GM12878 (cell line): ENCODE results near the gene GABBR1. TPM values are rescaled to one million over a fixed set of nuclear protein-coding genes. Genes with fewer than 3 reads are reported as not detected.

Experiments
- ATAC-seq: fragments of 200-7000 bp; cut with Tn5 transposase; 3 replicates; pipeline ENCODE4 v1.9.1; 2020; ENCODE audit warnings: mild to moderate bottlenecking, moderate library complexity
- BruUV-seq: library from RNA; stranded (reverse); fragments of 400-500 nt; replicated peaks from 2 replicates; lab custom pipeline; 2021; lab: Mats Ljungman, UMichigan
- CTCF ChIA-PET: fragments of 300-600 bp; sonication (Branson Sonifier 250); formaldehyde crosslinking; extraction: SDS; loops from one replicate; lab custom pipeline; 2021; ENCODE audit warnings: inconsistent platforms; lab: Yijun Ruan, JAX
- POLR2A ChIA-PET: fragments of 350-600 bp; formaldehyde crosslinking; extraction: SDS; loops from one replicate; lab custom pipeline; 2021; ENCODE audit warnings: inconsistent platforms; lab: Charles Lee
- RAD21 ChIA-PET: fragments of 300-600 bp; sonication (Branson Sonifier 250); formaldehyde crosslinking; loops from one replicate; lab custom pipeline; 2023; ENCODE audit warnings: antibody characterized with exemption; ENCODE audit not compliant: unreplicated experiment; lab: Charles Lee
- SMC1A ChIA-PET: fragments of 300-600 bp; sonication (Branson Sonifier 250); formaldehyde crosslinking; loops from one replicate; lab custom pipeline; 2023; ENCODE audit not compliant: unreplicated experiment, uncharacterized antibody; lab: Charles Lee
- DNase-seq: peaks from one replicate; pipeline ENCODE4 v3.0.0-alpha.2; 2011; ENCODE audit warnings: low read depth, low spot score
- FAIRE-seq: peaks from 3 replicates; lab custom pipeline; 2011; peaks lifted over from hg19 to GRCh38; lab: Jason Lieb, UNC
- H2AFZ ChIP-seq: 2 replicates; pipeline ENCODE4 v1.6.0; 2011; ENCODE audit warnings: low read depth, low read length, control low read depth; ENCODE audit not compliant: control insufficient read depth
- H3K27ac ChIP-seq: 2 replicates; pipeline ENCODE4 v1.5.1; 2011; ENCODE audit warnings: control low read depth; ENCODE audit not compliant: control insufficient read depth, insufficient read depth
- H3K27me3 ChIP-seq, 2 experiments: replicated peaks in 1 of 2; 2 replicates each; pipeline versions ENCODE4 v1.6.0 to v1.6.1; 2011; ENCODE audit warnings: low read length in 1 of 2; ENCODE audit not compliant: control insufficient read depth in 2 of 2, insufficient read depth in 2 of 2
- H3K36me3 ChIP-seq, 2 experiments: 2 replicates each; pipeline ENCODE4 v1.5.1; 2011; ENCODE audit warnings: low read length in 1 of 2; ENCODE audit not compliant: control insufficient read depth in 2 of 2, insufficient read depth in 2 of 2
- H3K4me1 ChIP-seq: 2 replicates; pipeline ENCODE4 v1.6.1; 2011; ENCODE audit warnings: mild to moderate bottlenecking, low read length, moderate library complexity, mixed read lengths; ENCODE audit not compliant: control insufficient read depth, insufficient read depth
- H3K4me2 ChIP-seq: 2 replicates; pipeline ENCODE4 v1.6.0; 2011; ENCODE audit warnings: control low read depth; ENCODE audit not compliant: control insufficient read depth, insufficient read depth
- H3K4me3 ChIP-seq: fragments of 200-600 bp; sonication (generic); 2 replicates; pipeline ENCODE4 v1.5.1; 2016
- H3K79me2 ChIP-seq: 2 replicates; pipeline ENCODE4 v1.6.0; 2011; ENCODE audit warnings: low read length; ENCODE audit not compliant: control insufficient read depth, insufficient read depth
- H3K9ac ChIP-seq: 2 replicates; pipeline ENCODE4 v1.8.0; 2011; ENCODE audit warnings: low read length, control low read depth, mixed read lengths; ENCODE audit not compliant: control insufficient read depth, insufficient read depth
- H3K9me3 ChIP-seq: replicated peaks from 3 replicates; pipeline ENCODE4 v1.5.1; 2011; ENCODE audit warnings: mild to moderate bottlenecking, low read length; ENCODE audit not compliant: control insufficient read depth, insufficient read depth
- H4K20me1 ChIP-seq: 2 replicates; pipeline ENCODE4 v1.6.0; 2011; ENCODE audit not compliant: control insufficient read depth, insufficient read depth
- CREM ChIP-seq: IDR thresholded peaks from 2 replicates; pipeline ENCODE4 v1.6.1; 2014; ENCODE audit warnings: antibody characterized with exemption, low read depth
- EZH2 ChIP-seq: IDR thresholded peaks from 2 replicates; pipeline ENCODE4 v1.6.1; 2012; ENCODE audit warnings: low read depth, mild to moderate bottlenecking, control low read depth, inconsistent platforms, low read length, borderline replicate concordance; ENCODE audit not compliant: control insufficient read depth
- HDAC6 ChIP-seq: fragments of 200-600 bp; sonication (generic); IDR thresholded peaks from one replicate; pipeline ENCODE4 v1.8.0; 2017; ENCODE audit warnings: antibody characterized with exemption; ENCODE audit not compliant: unreplicated experiment
- MYB ChIP-seq: fragments of 150-350 bp; IDR thresholded peaks from 2 replicates; pipeline ENCODE4 v1.6.1; 2014; ENCODE audit warnings: mild to moderate bottlenecking, low read depth, low read length, borderline replicate concordance
- NFXL1 ChIP-seq: fragments of 450-650 bp; IDR thresholded peaks from 2 replicates; pipeline ENCODE4 v1.6.1; 2017; ENCODE audit warnings: antibody characterized with exemption, mild to moderate bottlenecking, borderline replicate concordance
- PAX5 ChIP-seq: IDR thresholded peaks from 2 replicates; pipeline ENCODE4 v1.6.1; 2011; ENCODE audit warnings: low read depth, low read length, borderline replicate concordance
- RBBP5 ChIP-seq: fragments of 200-600 bp; sonication (generic); conservative IDR thresholded peaks from 2 replicates; pipeline ENCODE4 v1.6.1; 2016
- RELA ChIP-seq: fragments of 450-650 bp; IDR thresholded peaks from 2 replicates; pipeline ENCODE4 v1.8.0; 2014; ENCODE audit warnings: borderline replicate concordance; ENCODE audit not compliant: partially characterized antibody
- SMARCA5 ChIP-seq: fragments of 450-650 bp; IDR thresholded peaks from 2 replicates; pipeline ENCODE4 v1.6.1; 2017; ENCODE audit warnings: mild to moderate bottlenecking
- YY1 ChIP-seq: IDR thresholded peaks from 2 replicates; pipeline ENCODE4 v1.6.1; 2011; ENCODE audit warnings: low read depth, mild to moderate bottlenecking, low read length
- WGBS: methylation state at CpG from one replicate; pipeline ENCODE4 v1.1.6; 2016; ENCODE audit warnings: low lambda C conversion rate; ENCODE audit not compliant: insufficient replicate concordance, insufficient coverage; ENCODE audit errors: missing lambda C conversion rate; 5-methylcytosine and 5-hydroxymethylcytosine counted together
- in situ Hi-C: fragments of 300-500 bp; cut with MboI; formaldehyde crosslinking; loops from 9 replicates; pipeline ENCODE4 v1.14.3; 2018; ENCODE audit warnings: mixed read lengths
- intact Hi-C: fragments of 100-400 bp; cut with micrococcal nuclease; formaldehyde crosslinking; loops from one replicate; pipeline ENCODE4 v1.14.2; 2022; ENCODE audit not compliant: unreplicated experiment
- polyA plus RNA-seq, 11 experiments: library from polyadenylated mRNA; depleted of rRNA in 4 of 11; unstranded in 6 of 11; stranded (reverse) in 5 of 11; fragments of >200 nt; fragmentation: Nextera tagmentation in 4 of 11; fragmentation: Illumina TruSeq in 1 of 11; extraction: Ambion mirVana in 4 of 11; extraction: Trizol in 1 of 11; gene quantifications; 1 replicate in 1 of 11; 2 replicates in 10 of 11; pipeline versions ENCODE4 v1.2.1 to v1.2.3, GENCODE V29; 2011 to 2016; ENCODE audit warnings: inconsistent platforms in 2 of 11, missing spikeins in 2 of 11, low read depth in 1 of 11
- total RNA-seq, 4 experiments: library from RNA; depleted of rRNA in 3 of 4; stranded (reverse); fragments of >200 nt in 3 of 4; fragmentation: Illumina TruSeq in 1 of 4; extraction: Trizol in 1 of 4; gene quantifications; 2 replicates each; pipeline versions ENCODE4 v1.2.1 to v1.2.3, GENCODE V29; 2013 to 2021
- TF ChIP-seq, protein P1 (sequence below): IDR thresholded peaks from 2 replicates; pipeline ENCODE4 v1.6.1; 2011; ENCODE audit warnings: borderline replicate concordance, low read depth, mild to moderate bottlenecking, moderate library complexity, mixed read lengths, low read length; ENCODE audit not compliant: insufficient read depth; ENCODE audit errors: extremely low read length
- TF ChIP-seq, protein P2 (sequence below): IDR thresholded peaks from 2 replicates; pipeline ENCODE4 v1.6.1; 2012; ENCODE audit warnings: low read depth, low read length, improper control_type of control experiment
- TF ChIP-seq, protein P3 (sequence below): IDR thresholded peaks from 2 replicates; pipeline ENCODE4 v1.6.1; 2011; ENCODE audit warnings: low read depth, mild to moderate bottlenecking, low read length, moderate library complexity, borderline replicate concordance; ENCODE audit errors: extremely low read depth
- TF ChIP-seq, protein P4 (sequence below): fragments of 450-650 bp; IDR thresholded peaks from 2 replicates; pipeline ENCODE4 v1.6.1; 2017; ENCODE audit warnings: mild to moderate bottlenecking, moderate library complexity
- TF ChIP-seq, protein P5 (sequence below): fragments of 450-650 bp; IDR thresholded peaks from 2 replicates; pipeline ENCODE4 v1.6.1; 2017; ENCODE audit warnings: borderline replicate concordance

GABBR1 gene
- total and polyA plus RNA-seq, 10 of the 15 experiments (the other 5 are each of a cell fraction or from before 2014, with no cell fraction given): 0.11 to 5.2 (median 1.0) TPM

DNA sequence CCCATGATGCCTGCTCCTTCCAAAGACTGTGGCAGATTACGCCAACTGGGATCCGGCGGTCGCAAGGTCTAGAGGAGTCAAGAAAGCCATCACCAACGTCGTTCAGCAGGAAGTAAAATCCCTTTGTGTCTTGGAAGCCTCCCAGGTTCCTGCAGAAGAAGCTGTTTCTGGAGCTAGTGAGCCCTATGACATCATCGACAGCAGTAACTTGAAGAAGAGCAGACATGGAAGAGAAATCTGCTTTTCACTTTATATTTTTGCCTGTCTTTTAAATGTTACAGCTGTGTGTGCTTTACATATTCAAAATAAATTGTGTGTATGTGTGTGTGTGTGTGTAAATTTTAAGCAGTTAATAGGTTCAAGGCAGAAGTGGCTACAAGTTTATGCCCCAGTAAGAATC is 55.4 kb downstream of the GABBR1 start:
- no peak overlapping the region for H3K27ac ChIP-seq
- ChIA-PET CTCF (interaction anchor here (1.3 to 1.5 kb wide), 2 partner anchors 10 to 11 kb away, joined by 6 read pairs; no protein-coding TSS in a partner anchor), POLR2A (no interaction called here), RAD21 (no interaction called here), SMC1A (no interaction called here)
- intact Hi-C loops (no loop called here), in situ Hi-C loops (no loop called here)
- BruUV-seq: no TSS peak
- H3K4me2 ChIP-seq: no peak overlapping the region
- peaks cover 0 to 2% of the 10 kb centered on the region in 2 experiments; a peak in 3 of 4 replicates for H3K27me3 ChIP-seq
- no peak overlapping the region for H3K9ac ChIP-seq
- no peak for FAIRE-seq
- H3K79me2 ChIP-seq: no peaks in the 10 kb centered on the region
- H3K9me3 ChIP-seq: no peaks in the 10 kb centered on the region
- 44% methylated on average over 7 of the region's 7 CpGs for WGBS
- no peak for DNase-seq
- H3K36me3 ChIP-seq: no peaks in the 10 kb centered on the region
- no peaks in the 10 kb centered on the region for H3K4me1 ChIP-seq
- no peaks in the 10 kb centered on the region for H4K20me1 ChIP-seq
- no peak overlapping the region for H2AFZ ChIP-seq
- H3K4me3 ChIP-seq: no peak overlapping the region
- no peak for ATAC-seq
- TF ChIP-seq SMARCA5 (no peak), MYB (no peak), RELA (no peak), YY1 (no peak), PAX5 (no peak), EZH2 (no peak), CREM (no peak), RBBP5 (no peak), HDAC6 (no peak), NFXL1 (no peak)
- TF ChIP-seq, protein P1, sequence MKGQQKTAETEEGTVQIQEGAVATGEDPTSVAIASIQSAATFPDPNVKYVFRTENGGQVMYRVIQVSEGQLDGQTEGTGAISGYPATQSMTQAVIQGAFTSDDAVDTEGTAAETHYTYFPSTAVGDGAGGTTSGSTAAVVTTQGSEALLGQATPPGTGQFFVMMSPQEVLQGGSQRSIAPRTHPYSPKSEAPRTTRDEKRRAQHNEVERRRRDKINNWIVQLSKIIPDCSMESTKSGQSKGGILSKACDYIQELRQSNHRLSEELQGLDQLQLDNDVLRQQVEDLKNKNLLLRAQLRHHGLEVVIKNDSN: no peak
- TF ChIP-seq, protein P2, sequence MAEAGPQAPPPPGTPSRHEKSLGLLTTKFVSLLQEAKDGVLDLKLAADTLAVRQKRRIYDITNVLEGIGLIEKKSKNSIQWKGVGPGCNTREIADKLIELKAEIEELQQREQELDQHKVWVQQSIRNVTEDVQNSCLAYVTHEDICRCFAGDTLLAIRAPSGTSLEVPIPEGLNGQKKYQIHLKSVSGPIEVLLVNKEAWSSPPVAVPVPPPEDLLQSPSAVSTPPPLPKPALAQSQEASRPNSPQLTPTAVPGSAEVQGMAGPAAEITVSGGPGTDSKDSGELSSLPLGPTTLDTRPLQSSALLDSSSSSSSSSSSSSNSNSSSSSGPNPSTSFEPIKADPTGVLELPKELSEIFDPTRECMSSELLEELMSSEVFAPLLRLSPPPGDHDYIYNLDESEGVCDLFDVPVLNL: no peak
- TF ChIP-seq, protein P3, sequence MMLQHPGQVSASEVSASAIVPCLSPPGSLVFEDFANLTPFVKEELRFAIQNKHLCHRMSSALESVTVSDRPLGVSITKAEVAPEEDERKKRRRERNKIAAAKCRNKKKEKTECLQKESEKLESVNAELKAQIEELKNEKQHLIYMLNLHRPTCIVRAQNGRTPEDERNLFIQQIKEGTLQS: no peak
- TF ChIP-seq, protein P4, sequence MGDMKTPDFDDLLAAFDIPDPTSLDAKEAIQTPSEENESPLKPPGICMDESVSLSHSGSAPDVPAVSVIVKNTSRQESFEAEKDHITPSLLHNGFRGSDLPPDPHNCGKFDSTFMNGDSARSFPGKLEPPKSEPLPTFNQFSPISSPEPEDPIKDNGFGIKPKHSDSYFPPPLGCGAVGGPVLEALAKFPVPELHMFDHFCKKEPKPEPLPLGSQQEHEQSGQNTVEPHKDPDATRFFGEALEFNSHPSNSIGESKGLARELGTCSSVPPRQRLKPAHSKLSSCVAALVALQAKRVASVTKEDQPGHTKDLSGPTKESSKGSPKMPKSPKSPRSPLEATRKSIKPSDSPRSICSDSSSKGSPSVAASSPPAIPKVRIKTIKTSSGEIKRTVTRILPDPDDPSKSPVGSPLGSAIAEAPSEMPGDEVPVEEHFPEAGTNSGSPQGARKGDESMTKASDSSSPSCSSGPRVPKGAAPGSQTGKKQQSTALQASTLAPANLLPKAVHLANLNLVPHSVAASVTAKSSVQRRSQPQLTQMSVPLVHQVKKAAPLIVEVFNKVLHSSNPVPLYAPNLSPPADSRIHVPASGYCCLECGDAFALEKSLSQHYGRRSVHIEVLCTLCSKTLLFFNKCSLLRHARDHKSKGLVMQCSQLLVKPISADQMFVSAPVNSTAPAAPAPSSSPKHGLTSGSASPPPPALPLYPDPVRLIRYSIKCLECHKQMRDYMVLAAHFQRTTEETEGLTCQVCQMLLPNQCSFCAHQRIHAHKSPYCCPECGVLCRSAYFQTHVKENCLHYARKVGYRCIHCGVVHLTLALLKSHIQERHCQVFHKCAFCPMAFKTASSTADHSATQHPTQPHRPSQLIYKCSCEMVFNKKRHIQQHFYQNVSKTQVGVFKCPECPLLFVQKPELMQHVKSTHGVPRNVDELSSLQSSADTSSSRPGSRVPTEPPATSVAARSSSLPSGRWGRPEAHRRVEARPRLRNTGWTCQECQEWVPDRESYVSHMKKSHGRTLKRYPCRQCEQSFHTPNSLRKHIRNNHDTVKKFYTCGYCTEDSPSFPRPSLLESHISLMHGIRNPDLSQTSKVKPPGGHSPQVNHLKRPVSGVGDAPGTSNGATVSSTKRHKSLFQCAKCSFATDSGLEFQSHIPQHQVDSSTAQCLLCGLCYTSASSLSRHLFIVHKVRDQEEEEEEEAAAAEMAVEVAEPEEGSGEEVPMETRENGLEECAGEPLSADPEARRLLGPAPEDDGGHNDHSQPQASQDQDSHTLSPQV: no peak
- TF ChIP-seq, protein P5, sequence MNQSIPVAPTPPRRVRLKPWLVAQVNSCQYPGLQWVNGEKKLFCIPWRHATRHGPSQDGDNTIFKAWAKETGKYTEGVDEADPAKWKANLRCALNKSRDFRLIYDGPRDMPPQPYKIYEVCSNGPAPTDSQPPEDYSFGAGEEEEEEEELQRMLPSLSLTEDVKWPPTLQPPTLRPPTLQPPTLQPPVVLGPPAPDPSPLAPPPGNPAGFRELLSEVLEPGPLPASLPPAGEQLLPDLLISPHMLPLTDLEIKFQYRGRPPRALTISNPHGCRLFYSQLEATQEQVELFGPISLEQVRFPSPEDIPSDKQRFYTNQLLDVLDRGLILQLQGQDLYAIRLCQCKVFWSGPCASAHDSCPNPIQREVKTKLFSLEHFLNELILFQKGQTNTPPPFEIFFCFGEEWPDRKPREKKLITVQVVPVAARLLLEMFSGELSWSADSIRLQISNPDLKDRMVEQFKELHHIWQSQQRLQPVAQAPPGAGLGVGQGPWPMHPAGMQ: no peak
